Left ventricle myocardium inferior (tissue), 1 donor: ENCODE results near the gene ANKRD44. TPM values are rescaled to one million over a fixed set of nuclear protein-coding genes. Genes with fewer than 3 reads are reported as not detected.

Source experiments
- DNase-seq: peaks from one replicate; pipeline ENCODE4 v3.0.0-alpha.2; 2020
- H3K27ac ChIP-seq: fragments of 200-600 bp; replicated peaks from 2 replicates; pipeline ENCODE4 v1.8.0; 2021
- H3K27me3 ChIP-seq: fragments of 200-600 bp; 2 replicates; pipeline ENCODE4 v1.8.0; 2021; ENCODE audit warnings: low read depth
- H3K36me3 ChIP-seq: fragments of 200-600 bp; 2 replicates; pipeline ENCODE4 v1.8.0; 2021
- H3K4me1 ChIP-seq: fragments of 200-600 bp; 2 replicates; pipeline ENCODE4 v1.8.0; 2021
- H3K4me3 ChIP-seq: fragments of 200-600 bp; 2 replicates; pipeline ENCODE4 v1.8.0; 2021; ENCODE audit warnings: mild to moderate bottlenecking, moderate library complexity
- H3K9me3 ChIP-seq: fragments of 200-600 bp; replicated peaks from 2 replicates; pipeline ENCODE4 v1.8.0; 2021
- CTCF ChIP-seq: fragments of 200-600 bp; IDR thresholded peaks from 2 replicates; pipeline ENCODE4 v1.8.0; 2021; ENCODE audit warnings: antibody characterized with exemption, mild to moderate bottlenecking, borderline replicate concordance
- intact Hi-C: fragments of 100-400 bp; cut with micrococcal nuclease; formaldehyde crosslinking; loops from one replicate; pipeline ENCODE4 v1.11.0; 2022
- total RNA-seq: library from RNA; stranded (reverse); fragmentation: NEBNext Ultra II Directional; extraction: Animal tissue kit (Norgen Biotek cat#: 25700); gene quantifications from one replicate; pipeline ENCODE4 v1.2.1, GENCODE V29; 2021
- donor health status: DM: no; HTN: yes; CAD: no; lungs with severe emphysema.

The ANKRD44 gene
- total RNA-seq, 1 donor from 2014 or later = 7.1 TPM

GRCh38 chr2:196957881-196958525 is 352.6 kb downstream of the ANKRD44 start:
- intact Hi-C loops = no loop called here
- no peak overlapping the region for H3K4me3 ChIP-seq
- H3K27ac ChIP-seq = no peak overlapping the region
- no peaks in the 10 kb centered on the region for H3K36me3 ChIP-seq
- H3K4me1 ChIP-seq = no peaks in the 10 kb centered on the region
- DNase-seq = no peak
- H3K9me3 ChIP-seq = no peaks in the 10 kb centered on the region
- TF ChIP-seq CTCF = no peak
- no peaks in the 10 kb centered on the region for H3K27me3 ChIP-seq

GRCh38 chr2:196957442-196957841 is 353.1 kb downstream of the ANKRD44 start:
- Histone ChIP-seq H3K36me3 (no peaks in the 10 kb centered on the region), H3K27ac (no peak overlapping the region), H3K4me1 (no peaks in the 10 kb centered on the region), H3K9me3 (no peaks in the 10 kb centered on the region), H3K4me3 (no peak overlapping the region), H3K27me3 (no peaks in the 10 kb centered on the region)
- no peak for DNase-seq
- no peak for TF ChIP-seq CTCF
- intact Hi-C loops = no loop called here

- H3K27me3 ChIP-seq = no peaks in the 10 kb centered on the region
- H3K36me3 ChIP-seq = no peaks in the 10 kb centered on the region
- H3K4me1 ChIP-seq = no peaks in the 10 kb centered on the region
- no peak for TF ChIP-seq CTCF
- no peak for DNase-seq
- H3K4me3 ChIP-seq = no peak overlapping the region
- H3K9me3 ChIP-seq = no peaks in the 10 kb centered on the region
- no peak overlapping the region for H3K27ac ChIP-seq
- intact Hi-C loops = no loop called here
Observed at GRCh38 chr2:196956069-196956468, 354.5 kb downstream of the ANKRD44 start.

DNA sequence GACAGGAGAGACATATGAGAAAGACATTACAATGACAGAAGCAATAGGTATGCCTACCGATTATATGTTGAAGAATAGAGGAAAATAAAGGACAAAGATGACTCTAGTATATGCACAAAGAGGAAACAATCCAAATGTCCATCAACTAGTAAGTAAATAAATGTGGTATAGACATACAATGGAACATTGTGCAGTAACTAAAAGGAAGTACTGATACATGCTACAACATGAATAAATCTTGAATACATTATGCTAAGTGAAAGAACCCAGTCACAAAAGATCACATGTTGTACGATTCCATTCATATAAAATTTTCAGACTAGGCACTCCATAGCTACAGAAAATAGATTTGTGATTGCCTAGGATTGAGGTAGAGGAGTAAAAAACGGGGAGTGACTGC is 355.5 kb downstream of the ANKRD44 start:
- H3K27me3 ChIP-seq = no peaks in the 10 kb centered on the region
- no peaks in the 10 kb centered on the region for H3K9me3 ChIP-seq
- H3K27ac ChIP-seq = no peak overlapping the region
- intact Hi-C loops = no loop called here
- DNase-seq = no peak
- no peaks in the 10 kb centered on the region for H3K4me1 ChIP-seq
- H3K4me3 ChIP-seq = no peak overlapping the region
- no peaks in the 10 kb centered on the region for H3K36me3 ChIP-seq
- no peak for TF ChIP-seq CTCF

GRCh38 chr2:196954001-196954400 is 356.6 kb downstream of the ANKRD44 start:
- H3K27ac ChIP-seq = no peak overlapping the region
- no peaks in the 10 kb centered on the region for H3K36me3 ChIP-seq
- H3K4me3 ChIP-seq = no peak overlapping the region
- intact Hi-C loops = no loop called here
- no peaks in the 10 kb centered on the region for H3K4me1 ChIP-seq
- DNase-seq = no peak
- no peaks in the 10 kb centered on the region for H3K9me3 ChIP-seq
- TF ChIP-seq CTCF = no peak
- H3K27me3 ChIP-seq = no peaks in the 10 kb centered on the region
